ENCODE results near the gene COP1. TPM values are rescaled to one million over a fixed set of nuclear protein-coding genes. Genes with fewer than 3 reads are reported as not detected.

COP1 gene
- total RNA-seq, 4 donors from 2014 or later, result 32.5 to 60.1 (median 35.7) TPM

- no peak overlapping the region for H3K4me3 ChIP-seq
- WGBS, 2 donors, result 82 to 87% methylated on average over 1 of the region's 1 CpG
- DNase-seq, result no peak
- H3K27me3 ChIP-seq, result no peaks in the 10 kb centered on the region
- intact Hi-C loops (cut with DNase I), result no loop called here
- no peak overlapping the region for H3K27ac ChIP-seq
- no peak for TF ChIP-seq CTCF (IDR thresholded peaks at IDR 0.05)
- no peak for TF ChIP-seq POLR2A (IDR thresholded peaks at IDR 0.05)
- H3K36me3 ChIP-seq, result no peaks in the 10 kb centered on the region
- no peaks in the 10 kb centered on the region for H3K9me3 ChIP-seq
- peaks cover 0 to 5% (median 3%) of the 10 kb centered on the region in 3 donors for H3K4me1 ChIP-seq
Measured at GRCh38 chr1:176193023-176193422, 14.1 kb downstream of the COP1 start.

GRCh38 chr1:176188604-176189003 is 18.5 kb downstream of the COP1 start:
- intact Hi-C loops (cut with DNase I), result no loop called here
- Histone ChIP-seq H3K9me3 (no peaks in the 10 kb centered on the region), H3K4me3 (no peak overlapping the region), H3K4me1 (no peaks in the 10 kb centered on the region), H3K36me3 (peaks cover 0 to 5% (median 0%) of the 10 kb centered on the region in 3 donors), H3K27ac (no peak overlapping the region), H3K27me3 (no peaks in the 10 kb centered on the region)
- TF ChIP-seq POLR2A (IDR thresholded peaks at IDR 0.05) (no peak), CTCF (IDR thresholded peaks at IDR 0.05) (no peak)
- no peak for DNase-seq
- WGBS, 2 donors, result 88 to 93% methylated on average over 2 of the region's 2 CpGs

- intact Hi-C loops (cut with DNase I), result no loop called here
- peaks cover 0 to 20% (median 0%) of the 10 kb centered on the region in 3 donors for H3K36me3 ChIP-seq
- 84 to 89% methylated on average over 3 of the region's 3 CpGs for WGBS, 2 donors
- no peak overlapping the region for H3K4me3 ChIP-seq
- no peaks in the 10 kb centered on the region for H3K27me3 ChIP-seq
- TF ChIP-seq CTCF (IDR thresholded peaks at IDR 0.05) (no peak), POLR2A (IDR thresholded peaks at IDR 0.05) (no peak)
- H3K4me1 ChIP-seq, result no peaks in the 10 kb centered on the region
- no peaks in the 10 kb centered on the region for H3K9me3 ChIP-seq
- H3K27ac ChIP-seq, result no peak overlapping the region
- no peak for DNase-seq
Measured at GRCh38 chr1:176187001-176187400, 20.1 kb downstream of the COP1 start.

GRCh38 chr1:176183618-176184017 is 23.5 kb downstream of the COP1 start:
- Histone ChIP-seq H3K27ac (no peak overlapping the region), H3K36me3 (peaks cover 0 to 51% (median 0%) of the 10 kb centered on the region in 3 donors)
- 69 to 70% methylated on average over 3 of the region's 3 CpGs for WGBS, 2 donors

GRCh38 chr1:176178316-176178715 is 28.8 kb downstream of the COP1 start:
- Histone ChIP-seq H3K27me3 (no peaks in the 10 kb centered on the region), H3K27ac (no peak overlapping the region), H3K9me3 (no peaks in the 10 kb centered on the region), H3K4me1 (no peaks in the 10 kb centered on the region), H3K36me3 (peaks cover 0 to 63% (median 0%) of the 10 kb centered on the region in 3 donors), H3K4me3 (no peak overlapping the region)
- intact Hi-C loops (cut with DNase I), result no loop called here
- DNase-seq, result no peak
- 78 to 83% methylated on average over 5 of the region's 5 CpGs for WGBS, 2 donors
- TF ChIP-seq POLR2A (IDR thresholded peaks at IDR 0.05) (no peak), CTCF (IDR thresholded peaks at IDR 0.05) (no peak)

More at GRCh38 chr1:176183618-176184017, 23.5 kb downstream of the COP1 start:
- TF ChIP-seq POLR2A (IDR thresholded peaks at IDR 0.05) (no peak), CTCF (IDR thresholded peaks at IDR 0.05) (no peak)
- Histone ChIP-seq H3K4me1 (no peaks in the 10 kb centered on the region), H3K4me3 (no peak overlapping the region), H3K9me3 (no peaks in the 10 kb centered on the region), H3K27me3 (no peaks in the 10 kb centered on the region)
- intact Hi-C loops (cut with DNase I), result no loop called here
- DNase-seq, result no peak

Data from esophagus squamous epithelium (tissue), 5 donors.